Neuronal stem cell (in vitro differentiated cells): ENCODE measurements around the gene ZFYVE28.
A peak's percentile ranks its signal among the peaks of the same experiment; 100 is the strongest.

Source experiments
- DNase-seq: peaks from one replicate; pipeline ENCODE4 v3.0.0-alpha.2; 2013; ENCODE audit warnings: low spot score
- H2AFZ ChIP-seq: one replicate; pipeline ENCODE4 v1.6.1; 2013; ENCODE audit warnings: mild to moderate bottlenecking, low read length, inconsistent platforms
- H2AK5ac ChIP-seq: 2 replicates; pipeline ENCODE4 v1.6.1; 2013; ENCODE audit warnings: low read depth, mild to moderate bottlenecking, inconsistent platforms, low read length, moderate library complexity, mixed read lengths
- H2BK120ac ChIP-seq: 2 replicates; pipeline ENCODE4 v1.6.1; 2013; ENCODE audit warnings: low read depth, mild to moderate bottlenecking, inconsistent platforms, low read length, moderate library complexity, mixed read lengths
- H2BK12ac ChIP-seq: one replicate; pipeline ENCODE4 v1.6.1; 2013; ENCODE audit warnings: low read length, inconsistent platforms
- H2BK15ac ChIP-seq: 2 replicates; pipeline ENCODE4 v1.6.1; 2013; ENCODE audit warnings: mild to moderate bottlenecking, low read length, inconsistent platforms, mixed read lengths
- H2BK5ac ChIP-seq: one replicate; pipeline ENCODE4 v1.6.1; 2013; ENCODE audit warnings: inconsistent platforms, mild to moderate bottlenecking, low read length, moderate library complexity
- H3K14ac ChIP-seq: one replicate; pipeline ENCODE4 v1.6.1; 2013; ENCODE audit warnings: low read length, inconsistent platforms
- H3K18ac ChIP-seq: 2 replicates; pipeline ENCODE4 v1.6.1; 2013; ENCODE audit warnings: low read length, inconsistent platforms
- H3K23ac ChIP-seq: 2 replicates; pipeline ENCODE4 v1.6.1; 2013; ENCODE audit warnings: low read depth, mild to moderate bottlenecking, mixed read lengths, low read length, inconsistent platforms; ENCODE audit not compliant: poor library complexity
- H3K27ac ChIP-seq: replicated peaks from 3 replicates; pipeline ENCODE4 v1.5.1; 2013; ENCODE audit warnings: low read length, inconsistent platforms
- H3K27me3 ChIP-seq, 3 experiments: 2 replicates each; pipeline ENCODE4 v1.6.1; 2013; ENCODE audit warnings: low read length in 3 of 3, mild to moderate bottlenecking in 2 of 3, inconsistent platforms in 1 of 3, low read depth in 1 of 3, mixed read lengths in 1 of 3, moderate library complexity in 1 of 3; ENCODE audit not compliant: control insufficient read depth in 3 of 3, insufficient read depth in 3 of 3
- H3K36me3 ChIP-seq, 2 donors: replicated peaks in 1 of 2; 2 replicates each; pipeline ENCODE4 v1.6.1; 2013; ENCODE audit warnings: low read length in 2 of 2; ENCODE audit not compliant: control insufficient read depth in 2 of 2, insufficient read depth in 2 of 2
- H3K4ac ChIP-seq: 2 replicates; pipeline ENCODE4 v1.6.1; 2013; ENCODE audit warnings: inconsistent platforms, mild to moderate bottlenecking, low read length, moderate library complexity
- H3K4me1 ChIP-seq, 2 donors: 1 replicate in 1 of 2; 2 replicates in 1 of 2; pipeline ENCODE4 v1.6.1; 2013; ENCODE audit warnings: low read length in 2 of 2, low read depth in 1 of 2; ENCODE audit not compliant: control insufficient read depth in 2 of 2, insufficient read depth in 1 of 2
- H3K4me2 ChIP-seq: one replicate; pipeline ENCODE4 v1.6.1; 2013; ENCODE audit warnings: mild to moderate bottlenecking, low read length, inconsistent platforms; ENCODE audit not compliant: insufficient read depth, poor library complexity, severe bottlenecking
- H3K4me3 ChIP-seq, 2 donors: 2 replicates each; pipeline ENCODE4 v1.5.1; 2013; ENCODE audit warnings: low read length in 2 of 2, mild to moderate bottlenecking in 2 of 2, inconsistent platforms in 1 of 2, moderate library complexity in 1 of 2
- H3K79me1 ChIP-seq: one replicate; pipeline ENCODE4 v1.6.1; 2013; ENCODE audit warnings: low read depth, mild to moderate bottlenecking, inconsistent platforms, low read length, moderate library complexity
- H3K9ac ChIP-seq: one replicate; pipeline ENCODE4 v1.6.1; 2013; ENCODE audit warnings: mild to moderate bottlenecking, low read depth, low read length, inconsistent platforms; ENCODE audit not compliant: poor library complexity
- H3K9me3 ChIP-seq, 2 donors: replicated peaks in 1 of 2; 2 replicates each; pipeline versions ENCODE3 to v1.6.1; 2013; ENCODE audit warnings: low read length in 2 of 2, mild to moderate bottlenecking in 2 of 2, inconsistent platforms in 1 of 2, low read depth in 1 of 2, mixed read lengths in 1 of 2, moderate library complexity in 1 of 2; ENCODE audit not compliant: control insufficient read depth in 2 of 2, insufficient read depth in 1 of 2
- H4K8ac ChIP-seq: one replicate; pipeline ENCODE4 v1.6.1; 2013; ENCODE audit warnings: low read depth, mild to moderate bottlenecking, inconsistent platforms, low read length, moderate library complexity
- H4K91ac ChIP-seq: one replicate; pipeline ENCODE4 v1.6.1; 2013; ENCODE audit warnings: low read length, low read depth, mild to moderate bottlenecking, inconsistent platforms; ENCODE audit not compliant: poor library complexity
- WGBS, 2 donors: extraction: QIAGEN DNeasy Blood & Tissue Kit; methylation state at CpG; one replicate each; pipeline ENCODE4 v1.1.7; 2013; ENCODE audit warnings: missing lambda C conversion rate in 2 of 2, mixed read lengths in 1 of 2; ENCODE audit not compliant: insufficient read length in 2 of 2, insufficient replicate concordance in 1 of 2; ENCODE audit errors: extremely low coverage in 2 of 2; 5-methylcytosine and 5-hydroxymethylcytosine counted together

ZFYVE28 gene

GRCh38 chr4:2363951-2364653 is 54.3 kb downstream of the ZFYVE28 start:
- peak overlapping the region; percentile 74 for H4K8ac ChIP-seq
- H2BK12ac ChIP-seq = peak overlapping the region; percentile 25
- peaks cover 0 to 38% (median 0%) of the 10 kb centered on the region in 3 experiments for H3K27me3 ChIP-seq
- peak overlapping the region; percentile 86 for H3K23ac ChIP-seq
- no peak for DNase-seq
- no peak overlapping the region for H3K9ac ChIP-seq
- peak overlapping the region; percentile 66 for H2AK5ac ChIP-seq
- H2BK15ac ChIP-seq = peak overlapping the region; percentile 50
- H3K4me3 ChIP-seq = no peak overlapping the region
- no peaks in the 10 kb centered on the region for H3K36me3 ChIP-seq
- H3K4me1 ChIP-seq = peaks cover 0 to 2% of the 10 kb centered on the region in 2 donors
- no CpG with 5 or more reads among the region's 17 CpGs for WGBS, 2 donors
- H3K4me2 ChIP-seq = no peak overlapping the region
- no peak overlapping the region for H2AFZ ChIP-seq
- no peak overlapping the region for H2BK120ac ChIP-seq
- peak overlapping the region; percentile 76 for H3K14ac ChIP-seq
- no peak overlapping the region for H3K18ac ChIP-seq
- peaks cover 2% of the 10 kb centered on the region in 2 donors for H3K9me3 ChIP-seq
- H3K27ac ChIP-seq = no peak overlapping the region
- no peak overlapping the region for H4K91ac ChIP-seq
- peak overlapping the region; percentile 20 for H2BK5ac ChIP-seq
- no peaks in the 10 kb centered on the region for H3K79me1 ChIP-seq
- H3K4ac ChIP-seq = no peak overlapping the region

- Histone ChIP-seq H3K9me3 (no peaks in the 10 kb centered on the region), H4K8ac (no peak overlapping the region), H2BK120ac (no peak overlapping the region), H3K18ac (no peak overlapping the region), H3K4ac (no peak overlapping the region), H3K36me3 (no peaks in the 10 kb centered on the region), H3K23ac (peak overlapping the region; percentile 32), H4K91ac (no peak overlapping the region), H2AK5ac (peak overlapping the region; percentile 86), H2BK12ac (no peak overlapping the region), H3K4me2 (no peak overlapping the region), H2AFZ (no peak overlapping the region), H3K27ac (no peak overlapping the region), H3K4me1 (peaks cover 0 to 2% of the 10 kb centered on the region in 2 donors), H2BK5ac (peak overlapping the region; percentile 39), H2BK15ac (peak overlapping the region; percentile 88), H3K14ac (no peak overlapping the region), H3K27me3 (peaks cover 0 to 41% (median 0%) of the 10 kb centered on the region in 3 experiments), H3K4me3 (no peak overlapping the region), H3K79me1 (no peaks in the 10 kb centered on the region), H3K9ac (no peak overlapping the region)
- no peak for DNase-seq
- no CpG with 5 or more reads among the region's 12 CpGs for WGBS, 2 donors
Observed at GRCh38 chr4:2363056-2363721, 55.3 kb downstream of the ZFYVE28 start.

GRCh38 chr4:2362266-2363055 is 56.0 kb downstream of the ZFYVE28 start:
- H2BK120ac ChIP-seq = peak overlapping the region; percentile 65
- H3K27ac ChIP-seq = no peak overlapping the region
- peak overlapping the region; percentile 39 for H2BK5ac ChIP-seq
- no peak overlapping the region for H4K8ac ChIP-seq
- H3K14ac ChIP-seq = peak overlapping the region; percentile 17
- H3K9me3 ChIP-seq = no peaks in the 10 kb centered on the region
- H3K79me1 ChIP-seq = no peaks in the 10 kb centered on the region
- no peak overlapping the region for H3K9ac ChIP-seq
- H3K27me3 ChIP-seq = peaks cover 0 to 48% (median 0%) of the 10 kb centered on the region in 3 experiments
- no CpG with 5 or more reads among the region's 15 CpGs for WGBS, 2 donors
- no peak overlapping the region for H4K91ac ChIP-seq
- H3K18ac ChIP-seq = peak overlapping the region; percentile 70
- H2BK15ac ChIP-seq = peak overlapping the region; percentile 88
- no peak overlapping the region for H2AFZ ChIP-seq
- no peak for DNase-seq
- H2AK5ac ChIP-seq = peak overlapping the region; percentile 86
- no peak overlapping the region for H3K4me2 ChIP-seq
- H3K4me3 ChIP-seq = peak overlapping the region in 1 of 2 donors; percentile 27
- peak overlapping the region; percentile 71 for H3K4ac ChIP-seq
- H3K23ac ChIP-seq = peak overlapping the region; percentile 32
- H3K36me3 ChIP-seq = no peaks in the 10 kb centered on the region
- H3K4me1 ChIP-seq = peaks cover 0 to 5% of the 10 kb centered on the region in 2 donors
- H2BK12ac ChIP-seq = peak overlapping the region; percentile 35
